Measurements from ENCODE around the gene ATP1A1.
A peak's percentile ranks its signal among the peaks of the same experiment; 100 is the strongest.

The ATP1A1 gene

DNA sequence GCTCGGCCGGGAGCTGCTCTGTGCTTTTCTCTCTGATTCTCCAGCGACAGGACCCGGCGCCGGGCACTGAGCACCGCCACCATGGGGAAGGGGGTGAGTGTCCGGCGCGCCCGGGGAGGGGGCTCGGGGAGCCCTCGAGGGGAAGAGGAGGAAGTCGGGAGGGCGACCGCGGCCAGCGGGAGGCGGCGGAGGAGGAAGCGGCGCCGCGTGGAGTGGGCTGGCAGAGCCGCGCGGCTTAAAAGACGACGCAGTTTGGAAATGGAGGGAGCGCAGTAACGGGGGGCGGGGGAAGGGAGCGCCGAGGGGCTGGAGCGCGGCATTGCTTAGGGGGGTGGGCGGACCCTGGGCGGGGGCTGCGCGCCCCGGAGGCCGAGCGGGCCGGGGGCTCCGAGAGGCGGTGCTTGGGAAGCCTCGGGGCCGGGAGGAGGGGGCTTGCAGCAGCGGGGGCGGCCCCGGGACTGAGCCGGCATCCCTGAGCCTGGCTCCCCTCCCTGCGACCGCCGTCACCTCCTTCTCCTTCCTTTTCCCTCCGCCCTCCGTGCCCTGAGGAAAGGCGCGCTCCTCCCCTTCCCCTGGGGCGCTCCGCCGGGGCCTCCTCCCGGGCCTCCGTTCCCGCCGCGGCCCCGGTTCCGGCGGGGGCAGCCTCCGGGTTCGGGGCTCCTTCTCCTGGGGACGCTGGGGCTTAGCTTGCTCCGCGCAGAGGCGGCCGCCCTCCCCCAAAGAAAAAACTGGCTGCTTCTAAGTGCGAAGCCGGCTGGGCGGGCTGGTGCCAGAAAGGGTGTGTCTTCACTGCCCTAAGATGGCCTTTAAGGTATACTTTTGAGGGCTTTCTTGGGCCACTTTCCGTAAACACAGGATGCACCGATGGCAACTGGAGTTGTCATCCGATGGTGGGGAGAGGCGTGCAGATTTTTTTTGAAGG, 648 bp downstream of the ATP1A1 start:
- peak overlapping the region; percentile 80 for H3K4me3 ChIP-seq (ENCODE audit: low read depth, low read length, poor library complexity, severe bottlenecking)
- no peak overlapping the region for H2AFZ ChIP-seq (ENCODE audit: low read length)

GRCh38 chr1:116374353-116375147, 1.5 kb downstream of the ATP1A1 start:
- Histone ChIP-seq H3K4me1 (ENCODE audit: insufficient read depth, low read length, severe bottlenecking) (peaks cover 50% of the 10 kb centered on the region), H3K36me3 (ENCODE audit: insufficient read depth, low read length) (no peaks in the 10 kb centered on the region), H3K27me3 (ENCODE audit: insufficient read depth, low read length) (no peaks in the 10 kb centered on the region), H4K20me1 (ENCODE audit: insufficient read depth, low read length) (no peaks in the 10 kb centered on the region), H3F3A (ENCODE audit: insufficient read depth, low read length) (no peaks in the 10 kb centered on the region), H3K9me2 (ENCODE audit: low read depth, low read length) (no peaks in the 10 kb centered on the region), H3K79me2 (ENCODE audit: insufficient read depth, low read length) (peaks cover 29% of the 10 kb centered on the region), H3K9me3 (ENCODE audit: low read length) (no peaks in the 10 kb centered on the region), H3K4me3 (ENCODE audit: low read depth, low read length, poor library complexity, severe bottlenecking) (peak overlapping the region; percentile 80), H3K9ac (ENCODE audit: low read length) (peak overlapping the region; percentile 84), H2AFZ (ENCODE audit: low read length) (no peak overlapping the region), H3K27ac (ENCODE audit: low read depth, low read length, poor library complexity, severe bottlenecking) (peak overlapping the region; percentile 18), H3K4me2 (ENCODE audit: low read length) (peak overlapping the region; percentile 82)
- TF ChIP-seq CTCF (IDR thresholded peaks at IDR 0.05; ENCODE audit: low read length) (no peak), EZH2 (IDR thresholded peaks at IDR 0.05; ENCODE audit: borderline replicate concordance, low read length) (no peak)

More for the DNA sequence above, 648 bp downstream of the ATP1A1 start:
- H3K27ac ChIP-seq (ENCODE audit: low read depth, low read length, poor library complexity, severe bottlenecking) = no peak overlapping the region
- no peak for TF ChIP-seq CTCF (IDR thresholded peaks at IDR 0.05; ENCODE audit: low read length)
- no peaks in the 10 kb centered on the region for H3K36me3 ChIP-seq (ENCODE audit: insufficient read depth, low read length)
- H3F3A ChIP-seq (ENCODE audit: insufficient read depth, low read length) = no peaks in the 10 kb centered on the region
- peaks cover 50% of the 10 kb centered on the region for H3K4me1 ChIP-seq (ENCODE audit: insufficient read depth, low read length, severe bottlenecking)
- peak overlapping the region; percentile 84 for H3K9ac ChIP-seq (ENCODE audit: low read length)
- H3K4me2 ChIP-seq (ENCODE audit: low read length) = peak overlapping the region; percentile 82
- H4K20me1 ChIP-seq (ENCODE audit: insufficient read depth, low read length) = no peaks in the 10 kb centered on the region
- H3K27me3 ChIP-seq (ENCODE audit: insufficient read depth, low read length) = no peaks in the 10 kb centered on the region
- H3K9me3 ChIP-seq (ENCODE audit: low read length) = no peaks in the 10 kb centered on the region
- no peaks in the 10 kb centered on the region for H3K9me2 ChIP-seq (ENCODE audit: low read depth, low read length)
- H3K79me2 ChIP-seq (ENCODE audit: insufficient read depth, low read length) = peaks cover 21% of the 10 kb centered on the region

- TF ChIP-seq CTCF (IDR thresholded peaks at IDR 0.05; ENCODE audit: low read length) (no peak), EZH2 (IDR thresholded peaks at IDR 0.05; ENCODE audit: borderline replicate concordance, low read length) (no peak)
- Histone ChIP-seq H3K9me3 (ENCODE audit: low read length) (no peaks in the 10 kb centered on the region), H3K9ac (ENCODE audit: low read length) (no peak overlapping the region; the same call in 1 of the 2 replicates), H3K79me2 (ENCODE audit: insufficient read depth, low read length) (peaks cover 37% of the 10 kb centered on the region), H3K4me3 (ENCODE audit: low read depth, low read length, poor library complexity, severe bottlenecking) (peak overlapping the region; percentile 80), H3K9me2 (ENCODE audit: low read depth, low read length) (no peaks in the 10 kb centered on the region), H2AFZ (ENCODE audit: low read length) (no peak overlapping the region), H3K4me1 (ENCODE audit: insufficient read depth, low read length, severe bottlenecking) (peaks cover 50% of the 10 kb centered on the region), H3K4me2 (ENCODE audit: low read length) (peak overlapping the region; percentile 82), H4K20me1 (ENCODE audit: insufficient read depth, low read length) (no peaks in the 10 kb centered on the region), H3K27me3 (ENCODE audit: insufficient read depth, low read length) (no peaks in the 10 kb centered on the region), H3K36me3 (ENCODE audit: insufficient read depth, low read length) (no peaks in the 10 kb centered on the region), H3F3A (ENCODE audit: insufficient read depth, low read length) (no peaks in the 10 kb centered on the region), H3K27ac (ENCODE audit: low read depth, low read length, poor library complexity, severe bottlenecking) (peak overlapping the region; percentile 18)
These were observed 2.3 kb downstream of the ATP1A1 start for GRCh38 chr1:116375148-116375886.
